ENCODE measurements around the gene PDE9A.
"Not testable (repeated sequence)": the region's sequence is repeated elsewhere in the genome, so short reads cannot be mapped to it uniquely, and the experiment has no call there.

Gene PDE9A

DNA sequence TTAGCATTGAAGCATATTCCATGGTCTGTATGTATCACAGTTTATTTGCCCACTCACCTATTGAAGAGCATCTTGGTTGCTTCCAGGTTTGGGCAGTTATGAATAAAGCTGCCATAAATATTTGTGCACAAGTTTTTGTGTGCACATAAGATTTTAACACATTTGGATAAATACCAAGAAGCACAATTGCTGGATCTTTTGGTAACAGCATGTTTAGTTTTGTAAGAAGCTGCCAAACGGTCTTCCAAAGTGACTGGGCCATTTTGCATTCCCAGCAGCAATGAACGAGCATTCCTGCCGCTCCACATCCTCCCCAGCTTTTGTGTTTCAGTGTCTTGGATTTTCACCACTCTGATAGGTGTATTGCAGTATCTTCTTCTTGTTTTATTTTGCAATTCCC is 62.7 kb downstream of the PDE9A start:
- no peak for DNase-seq
- Histone ChIP-seq H3K36me3 (replicated peaks; ENCODE audit: insufficient read depth, low read length) (no peaks in the 10 kb centered on the region), H3K9me2 (replicated peaks; ENCODE audit: insufficient read depth, low read length) (no peaks in the 10 kb centered on the region), H4K20me1 (ENCODE audit: insufficient read depth, low read length) (no peaks in the 10 kb centered on the region), H3K4me1 (ENCODE audit: low read length) (no peaks in the 10 kb centered on the region), H3K9me3 (replicated peaks; ENCODE audit: insufficient read depth, low read length) (no peaks in the 10 kb centered on the region), H3K79me2 (ENCODE audit: low read length) (no peaks in the 10 kb centered on the region), H3F3A (ENCODE audit: insufficient read depth, low read length) (no peaks in the 10 kb centered on the region), H3K4me3 (ENCODE audit: low read length) (no peak overlapping the region), H3K27me3 (replicated peaks; ENCODE audit: insufficient read depth, low read length) (peaks cover 89% of the 10 kb centered on the region), H3K9ac (ENCODE audit: low read length) (no peak overlapping the region), H2AFZ (ENCODE audit: low read length) (no peak overlapping the region), H3K4me2 (ENCODE audit: low read depth, low read length) (no peak overlapping the region), H3K27ac (ENCODE audit: low read length) (no peak overlapping the region)
- TF ChIP-seq, protein P1, sequence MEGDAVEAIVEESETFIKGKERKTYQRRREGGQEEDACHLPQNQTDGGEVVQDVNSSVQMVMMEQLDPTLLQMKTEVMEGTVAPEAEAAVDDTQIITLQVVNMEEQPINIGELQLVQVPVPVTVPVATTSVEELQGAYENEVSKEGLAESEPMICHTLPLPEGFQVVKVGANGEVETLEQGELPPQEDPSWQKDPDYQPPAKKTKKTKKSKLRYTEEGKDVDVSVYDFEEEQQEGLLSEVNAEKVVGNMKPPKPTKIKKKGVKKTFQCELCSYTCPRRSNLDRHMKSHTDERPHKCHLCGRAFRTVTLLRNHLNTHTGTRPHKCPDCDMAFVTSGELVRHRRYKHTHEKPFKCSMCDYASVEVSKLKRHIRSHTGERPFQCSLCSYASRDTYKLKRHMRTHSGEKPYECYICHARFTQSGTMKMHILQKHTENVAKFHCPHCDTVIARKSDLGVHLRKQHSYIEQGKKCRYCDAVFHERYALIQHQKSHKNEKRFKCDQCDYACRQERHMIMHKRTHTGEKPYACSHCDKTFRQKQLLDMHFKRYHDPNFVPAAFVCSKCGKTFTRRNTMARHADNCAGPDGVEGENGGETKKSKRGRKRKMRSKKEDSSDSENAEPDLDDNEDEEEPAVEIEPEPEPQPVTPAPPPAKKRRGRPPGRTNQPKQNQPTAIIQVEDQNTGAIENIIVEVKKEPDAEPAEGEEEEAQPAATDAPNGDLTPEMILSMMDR (IDR thresholded peaks at IDR 0.05; ENCODE audit: low read length): no peak
- no peak for TF ChIP-seq EZH2phosphoT487 (IDR thresholded peaks at IDR 0.05; ENCODE audit: low read length)
- TF ChIP-seq EZH2 (optimal IDR thresholded peaks at IDR 0.05; ENCODE audit: low read depth, low read length): no peak

DNA sequence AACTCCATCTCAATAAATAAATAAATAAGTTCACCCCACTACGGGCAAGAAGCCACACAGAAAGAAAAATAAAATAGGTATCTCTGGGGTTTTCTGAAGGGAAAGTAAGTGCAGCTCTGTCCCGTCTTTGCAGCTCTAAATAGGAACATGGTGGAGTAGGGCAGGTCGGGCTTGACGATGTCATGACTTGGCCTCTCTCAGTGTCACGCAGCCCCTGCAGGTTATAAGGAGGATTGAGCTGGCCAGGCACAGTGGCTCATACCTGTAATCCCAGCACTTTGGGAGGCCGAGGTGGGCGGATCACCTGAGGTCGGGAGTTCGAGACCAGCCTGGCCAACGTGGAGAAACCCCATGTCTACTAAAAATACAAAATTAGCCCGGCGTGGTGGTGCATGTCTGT is 67.1 kb downstream of the PDE9A start:
- H2AFZ ChIP-seq (ENCODE audit: low read length); H3K4me3 ChIP-seq (ENCODE audit: low read length); H3K9me2 ChIP-seq (replicated peaks; ENCODE audit: insufficient read depth, low read length); H3K9ac ChIP-seq (ENCODE audit: low read length); H3K27ac ChIP-seq (ENCODE audit: low read length); H3F3A ChIP-seq (ENCODE audit: insufficient read depth, low read length); H3K9me3 ChIP-seq (replicated peaks; ENCODE audit: insufficient read depth, low read length); DNase-seq; H3K79me2 ChIP-seq (ENCODE audit: low read length); H3K36me3 ChIP-seq (replicated peaks; ENCODE audit: insufficient read depth, low read length); H3K4me1 ChIP-seq (ENCODE audit: low read length); H4K20me1 ChIP-seq (ENCODE audit: insufficient read depth, low read length); H3K4me2 ChIP-seq (ENCODE audit: low read depth, low read length): not testable (repeated sequence)
- peaks cover 98% of the 10 kb centered on the region for H3K27me3 ChIP-seq (replicated peaks; ENCODE audit: insufficient read depth, low read length)

GRCh38 chr21:42721341-42721824 is 68.0 kb downstream of the PDE9A start:
- TF ChIP-seq, protein P1 (IDR thresholded peaks at IDR 0.05; ENCODE audit: low read length): no peak
- TF ChIP-seq EZH2phosphoT487 (IDR thresholded peaks at IDR 0.05; ENCODE audit: low read length): no peak
- TF ChIP-seq EZH2 (optimal IDR thresholded peaks at IDR 0.05; ENCODE audit: low read depth, low read length): no peak
- no peaks in the 10 kb centered on the region for H3F3A ChIP-seq (ENCODE audit: insufficient read depth, low read length)
- no peaks in the 10 kb centered on the region for H3K9me2 ChIP-seq (replicated peaks; ENCODE audit: insufficient read depth, low read length)

GRCh38 chr21:42722153-42722552 is 68.7 kb downstream of the PDE9A start:
- Histone ChIP-seq H3K9ac (ENCODE audit: low read length) (no peak overlapping the region), H3F3A (ENCODE audit: insufficient read depth, low read length) (no peaks in the 10 kb centered on the region), H3K79me2 (ENCODE audit: low read length) (no peaks in the 10 kb centered on the region), H3K27ac (ENCODE audit: low read length) (no peak overlapping the region), H3K4me1 (ENCODE audit: low read length) (no peaks in the 10 kb centered on the region), H4K20me1 (ENCODE audit: insufficient read depth, low read length) (no peaks in the 10 kb centered on the region), H3K9me2 (replicated peaks; ENCODE audit: insufficient read depth, low read length) (no peaks in the 10 kb centered on the region), H3K4me2 (ENCODE audit: low read depth, low read length) (no peak overlapping the region), H3K4me3 (ENCODE audit: low read length) (no peak overlapping the region), H3K36me3 (replicated peaks; ENCODE audit: insufficient read depth, low read length) (no peaks in the 10 kb centered on the region), H3K27me3 (replicated peaks; ENCODE audit: insufficient read depth, low read length) (peaks cover 97% of the 10 kb centered on the region), H3K9me3 (replicated peaks; ENCODE audit: insufficient read depth, low read length) (no peaks in the 10 kb centered on the region), H2AFZ (ENCODE audit: low read length) (no peak overlapping the region)
- TF ChIP-seq, protein P1 (IDR thresholded peaks at IDR 0.05; ENCODE audit: low read length): no peak
- TF ChIP-seq EZH2 (optimal IDR thresholded peaks at IDR 0.05; ENCODE audit: low read depth, low read length) (no peak), EZH2phosphoT487 (IDR thresholded peaks at IDR 0.05; ENCODE audit: low read length) (no peak)
- DNase-seq: no peak

More at GRCh38 chr21:42721341-42721824, 68.0 kb downstream of the PDE9A start:
- DNase-seq: no peak
- no peaks in the 10 kb centered on the region for H3K79me2 ChIP-seq (ENCODE audit: low read length)
- H3K4me2 ChIP-seq (ENCODE audit: low read depth, low read length): peak overlapping the region; percentile 7; the same call in 1 of the 2 replicates
- no peak overlapping the region for H3K9ac ChIP-seq (ENCODE audit: low read length)
- H3K36me3 ChIP-seq (replicated peaks; ENCODE audit: insufficient read depth, low read length): no peaks in the 10 kb centered on the region
- H3K27me3 ChIP-seq (replicated peaks; ENCODE audit: insufficient read depth, low read length): peaks cover 97% of the 10 kb centered on the region
- H3K9me3 ChIP-seq (replicated peaks; ENCODE audit: insufficient read depth, low read length): no peaks in the 10 kb centered on the region
- H3K4me3 ChIP-seq (ENCODE audit: low read length): no peak overlapping the region
- no peak overlapping the region for H3K27ac ChIP-seq (ENCODE audit: low read length)
- no peak overlapping the region for H2AFZ ChIP-seq (ENCODE audit: low read length)
- no peaks in the 10 kb centered on the region for H4K20me1 ChIP-seq (ENCODE audit: insufficient read depth, low read length)
- no peaks in the 10 kb centered on the region for H3K4me1 ChIP-seq (ENCODE audit: low read length)
